HG02840 (cell line): ENCODE measurements around the gene USP34.
"Not testable (repeated sequence)": the region's sequence is repeated elsewhere in the genome, so short reads cannot be mapped to it uniquely, and the experiment has no call there.

Experiments
- ATAC-seq: cut with Tn5 transposase; IDR thresholded peaks from one replicate; pipeline ENCODE4 v1.9.1; 2021; ENCODE audit warnings: mild to moderate bottlenecking, moderate library complexity, moderate number of reproducible peaks; ENCODE audit not compliant: unreplicated experiment, low FRiP score

USP34 gene

GRCh38 chr2:61218076-61218816 lies 252.6 kb downstream of the USP34 start:
- ATAC-seq: no peak

DNA sequence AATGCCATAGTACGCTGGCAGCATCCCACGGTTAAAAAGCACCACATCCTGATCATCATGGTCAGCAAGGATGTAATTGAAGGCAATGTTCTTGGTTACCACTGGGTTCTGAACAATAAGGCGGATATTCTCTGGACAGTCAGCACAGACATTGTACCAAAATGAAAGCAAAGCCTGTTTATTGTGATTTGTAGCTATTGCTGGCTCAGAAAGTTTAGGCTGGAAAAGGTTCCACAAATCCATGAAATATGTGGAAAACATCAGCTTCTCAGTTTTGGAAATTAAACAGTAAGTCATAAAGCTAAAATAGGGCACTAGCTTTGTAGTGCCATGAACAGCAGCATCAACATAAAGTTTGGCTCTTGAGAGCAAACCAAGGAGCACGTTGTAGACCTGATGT lies 256.7 kb downstream of the USP34 start:
- no peak for ATAC-seq

DNA sequence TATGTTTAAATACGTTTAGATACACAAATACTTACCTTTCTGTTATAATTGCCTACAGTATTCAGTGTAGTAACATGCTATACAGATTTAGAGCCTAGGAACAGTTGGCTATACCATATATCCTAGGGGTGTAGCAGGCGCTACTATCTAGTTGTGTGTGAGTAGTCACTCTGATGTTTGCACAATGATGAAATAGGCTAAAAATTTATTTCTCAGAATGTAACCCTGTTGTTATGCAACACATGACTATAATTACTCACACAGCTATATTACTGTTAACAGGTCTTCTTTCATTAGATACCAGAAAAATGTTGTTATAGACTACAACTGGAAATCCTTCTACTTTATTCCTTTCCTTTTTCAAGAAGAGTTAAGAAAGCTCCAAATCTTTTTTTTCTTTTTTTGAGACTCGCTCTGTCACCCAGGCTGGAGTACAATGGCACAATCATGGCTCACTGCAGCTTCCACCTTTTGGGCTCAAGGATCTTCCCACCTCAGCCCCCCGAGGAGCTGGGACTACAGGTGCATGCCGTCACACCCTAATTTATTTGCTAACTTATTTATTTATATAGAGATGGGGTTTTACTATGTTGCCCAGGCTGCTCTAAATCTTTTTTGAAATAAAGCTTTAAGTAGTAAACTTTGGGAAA lies 260.4 kb downstream of the USP34 start:
- no peak for ATAC-seq

GRCh38 chr2:61205132-61205531 lies 265.8 kb downstream of the USP34 start:
- no peak for ATAC-seq

- ATAC-seq: no peak
Measured at GRCh38 chr2:61196671-61197070, 274.2 kb downstream of the USP34 start.

DNA sequence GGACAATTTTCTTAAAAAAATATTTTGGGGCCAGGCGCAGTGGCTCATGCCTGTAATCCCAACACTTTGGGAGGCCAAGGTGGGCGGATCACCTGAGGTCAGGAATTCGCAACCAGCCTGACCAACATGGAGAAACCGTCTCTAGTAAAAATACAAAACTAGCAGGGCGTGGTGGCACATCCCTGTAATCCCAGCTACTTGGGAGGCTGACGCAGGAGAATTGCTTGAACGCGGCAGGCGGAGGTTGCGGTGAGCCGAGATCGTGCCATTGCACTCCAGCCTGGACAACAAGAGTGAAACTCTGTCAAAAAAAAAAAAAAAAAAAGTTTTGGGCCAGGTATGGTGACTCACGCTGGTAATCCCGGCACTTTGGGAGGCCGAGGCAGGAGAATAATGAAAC lies 276.2 kb downstream of the USP34 start:
- not testable (repeated sequence) for ATAC-seq

GRCh38 chr2:61193670-61194561 lies 277.0 kb downstream of the USP34 start:
- no peak for ATAC-seq

DNA sequence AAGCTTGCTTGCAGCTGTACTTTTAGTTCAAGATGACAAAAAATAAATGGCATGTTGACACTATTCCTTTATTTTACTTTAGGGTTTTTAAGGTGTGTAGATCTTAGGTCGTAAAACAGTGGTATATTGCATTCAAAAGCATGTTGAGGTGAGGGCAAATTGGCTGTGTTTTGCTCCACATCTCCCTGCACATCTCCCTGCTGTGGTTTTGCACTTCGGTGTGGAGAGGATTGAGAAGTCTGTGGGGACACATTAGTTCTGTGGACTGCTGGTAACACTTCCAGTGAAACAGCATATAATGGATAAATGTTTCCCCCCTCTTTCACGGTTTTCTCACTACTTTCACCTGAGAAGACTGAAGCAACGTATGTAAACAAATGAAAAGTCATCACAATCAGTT lies 283.8 kb downstream of the USP34 start:
- no peak for ATAC-seq

- no peak for ATAC-seq
Measured at GRCh38 chr2:61185231-61185728, 285.6 kb downstream of the USP34 start.

DNA sequence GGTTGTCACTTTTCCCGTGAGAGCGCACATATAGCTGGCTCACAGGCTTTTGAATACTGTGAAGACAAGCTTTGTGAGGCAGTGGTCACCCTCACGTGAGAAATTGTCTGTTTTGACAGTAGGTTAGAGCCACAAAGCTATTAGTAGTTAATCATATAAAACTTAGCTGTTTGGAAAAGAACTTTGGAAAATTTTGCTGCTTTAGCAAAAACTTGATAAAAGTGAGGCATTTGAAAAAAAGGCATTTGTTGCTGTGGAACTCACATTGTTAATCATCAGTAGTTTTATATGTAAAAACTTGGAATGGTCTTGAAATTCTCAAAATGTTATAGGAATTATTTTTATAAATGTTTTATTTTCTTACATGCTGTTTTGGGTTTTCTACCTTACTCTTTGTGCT lies 286.6 kb downstream of the USP34 start:
- no peak for ATAC-seq

- ATAC-seq: no peak
Measured at GRCh38 chr2:61183795-61184194, 287.1 kb downstream of the USP34 start.

GRCh38 chr2:61182059-61182383 lies 288.9 kb downstream of the USP34 start:
- ATAC-seq: no peak

DNA sequence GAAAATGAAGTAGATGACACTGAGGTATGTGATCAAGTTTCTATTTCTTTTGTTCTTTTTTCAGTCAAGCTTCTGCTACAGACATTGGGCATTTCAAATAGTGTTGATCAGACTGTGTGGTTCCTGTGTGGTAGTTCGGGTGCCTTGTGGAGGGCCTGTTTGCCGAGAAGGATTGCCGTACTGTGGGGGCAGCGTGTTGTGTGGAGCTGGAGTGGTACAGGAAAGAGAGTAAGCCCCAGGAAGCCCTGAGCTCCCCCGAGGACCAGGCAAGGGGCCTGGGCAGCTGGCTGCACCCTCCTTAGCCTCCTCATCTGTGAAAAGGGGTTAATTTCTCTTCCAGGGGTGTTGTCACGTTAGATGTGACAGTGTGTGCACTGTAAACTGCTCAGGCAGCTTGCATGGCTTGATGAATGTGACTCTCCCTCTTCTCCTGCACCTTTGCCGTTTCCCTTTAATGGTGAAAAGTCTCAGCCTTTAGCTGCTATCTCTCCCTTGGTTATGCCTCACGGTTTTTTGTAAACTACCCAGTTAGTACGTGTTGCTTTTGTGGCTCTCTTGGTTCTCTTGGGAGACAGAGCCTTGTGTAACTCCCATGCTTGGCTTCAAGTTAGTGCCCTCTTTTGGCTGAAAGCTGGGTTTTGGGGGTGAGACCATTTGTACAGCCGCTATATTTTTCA lies 289.4 kb downstream of the USP34 start:
- no peak for ATAC-seq

- no peak for ATAC-seq
Measured at GRCh38 chr2:61180686-61181085, 290.2 kb downstream of the USP34 start.

DNA sequence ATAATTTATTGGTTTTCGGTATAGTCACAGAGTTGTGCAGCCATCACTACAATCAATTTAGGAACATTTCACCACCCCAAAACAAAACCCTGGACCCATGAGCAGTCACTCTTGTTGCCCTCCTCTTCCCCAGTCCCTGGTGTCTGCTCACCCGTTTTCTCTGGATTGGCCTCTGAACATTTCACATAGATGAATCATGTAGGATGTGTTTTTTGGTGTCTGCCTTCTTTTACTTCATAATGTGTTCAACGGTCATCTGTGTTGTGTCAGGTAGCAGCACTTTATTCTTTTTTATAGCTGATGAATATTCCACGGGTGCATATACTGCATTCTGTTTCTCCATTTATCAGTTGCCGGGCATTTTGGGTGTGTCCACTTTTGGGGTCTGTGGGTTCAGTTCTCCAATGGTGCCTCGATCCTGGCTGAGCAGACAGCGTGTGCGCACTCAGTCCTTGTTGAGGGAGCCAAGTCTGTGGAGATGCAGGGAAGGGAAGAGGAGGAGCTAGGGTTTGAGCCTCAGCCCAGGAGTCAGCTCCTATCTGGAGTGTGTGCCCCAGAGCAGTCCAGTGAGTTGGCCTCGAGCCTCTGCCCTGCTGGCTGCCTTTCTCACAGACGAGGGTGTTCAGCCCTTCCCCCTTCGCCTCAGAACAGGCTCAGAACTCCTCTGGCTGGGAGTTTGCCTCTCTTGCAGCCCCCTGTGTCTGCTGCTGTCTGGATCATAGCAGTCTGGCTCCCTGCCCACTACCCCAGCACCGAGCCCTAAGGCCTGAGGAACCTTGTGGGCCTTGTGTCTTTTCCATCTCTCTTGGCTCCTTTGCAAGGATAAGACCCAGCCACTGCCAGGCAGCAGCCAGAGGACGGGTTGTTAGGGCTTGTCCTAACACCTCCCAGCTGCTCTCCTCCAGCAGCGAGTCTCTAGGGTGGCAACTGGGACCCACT lies 290.9 kb downstream of the USP34 start:
- ATAC-seq: no peak

DNA sequence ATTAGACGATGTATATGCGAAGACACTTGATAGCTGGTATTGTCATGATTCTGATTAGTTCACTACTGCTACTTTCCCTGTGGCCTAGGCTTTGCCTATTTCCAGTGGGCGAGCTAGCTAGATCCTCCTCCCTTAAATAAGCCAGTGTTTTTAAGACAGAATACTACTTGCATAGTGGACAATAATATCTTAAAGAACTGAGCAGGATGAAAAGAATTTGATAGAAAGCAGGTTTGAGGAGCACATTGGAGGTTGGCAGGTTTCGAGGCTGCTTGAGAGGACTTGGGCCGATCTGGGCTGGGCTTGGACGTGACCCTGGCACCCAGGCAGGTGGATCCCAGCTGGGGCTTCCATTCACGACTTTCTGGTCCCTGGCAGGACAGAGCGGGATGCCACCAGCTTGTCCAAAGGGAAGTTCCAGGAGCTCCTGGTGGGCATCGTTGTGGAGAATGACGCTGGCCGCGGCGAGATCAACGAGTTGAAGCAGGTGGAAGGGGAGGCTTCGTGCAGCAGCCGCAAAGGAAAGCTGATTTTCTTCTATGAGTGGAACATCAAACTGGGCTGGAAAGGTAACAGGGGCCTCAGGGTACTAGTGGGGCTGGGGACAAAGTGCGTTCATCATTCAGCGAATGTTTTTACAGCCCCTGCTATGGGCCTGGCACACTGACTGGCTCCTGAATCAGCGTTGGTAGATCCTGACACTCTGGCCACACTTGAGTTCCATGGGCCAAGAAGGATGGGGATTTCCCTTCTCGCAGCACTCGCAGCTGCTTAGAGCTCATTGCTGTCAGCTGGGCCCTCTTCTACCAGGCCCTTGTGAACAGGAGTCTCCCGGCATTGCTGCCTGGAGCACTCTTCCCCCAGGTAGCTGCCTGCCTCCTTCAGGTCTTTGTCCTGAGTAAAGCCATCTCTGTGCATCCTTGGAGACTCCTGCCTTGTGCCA lies 292.0 kb downstream of the USP34 start:
- no peak for ATAC-seq

DNA sequence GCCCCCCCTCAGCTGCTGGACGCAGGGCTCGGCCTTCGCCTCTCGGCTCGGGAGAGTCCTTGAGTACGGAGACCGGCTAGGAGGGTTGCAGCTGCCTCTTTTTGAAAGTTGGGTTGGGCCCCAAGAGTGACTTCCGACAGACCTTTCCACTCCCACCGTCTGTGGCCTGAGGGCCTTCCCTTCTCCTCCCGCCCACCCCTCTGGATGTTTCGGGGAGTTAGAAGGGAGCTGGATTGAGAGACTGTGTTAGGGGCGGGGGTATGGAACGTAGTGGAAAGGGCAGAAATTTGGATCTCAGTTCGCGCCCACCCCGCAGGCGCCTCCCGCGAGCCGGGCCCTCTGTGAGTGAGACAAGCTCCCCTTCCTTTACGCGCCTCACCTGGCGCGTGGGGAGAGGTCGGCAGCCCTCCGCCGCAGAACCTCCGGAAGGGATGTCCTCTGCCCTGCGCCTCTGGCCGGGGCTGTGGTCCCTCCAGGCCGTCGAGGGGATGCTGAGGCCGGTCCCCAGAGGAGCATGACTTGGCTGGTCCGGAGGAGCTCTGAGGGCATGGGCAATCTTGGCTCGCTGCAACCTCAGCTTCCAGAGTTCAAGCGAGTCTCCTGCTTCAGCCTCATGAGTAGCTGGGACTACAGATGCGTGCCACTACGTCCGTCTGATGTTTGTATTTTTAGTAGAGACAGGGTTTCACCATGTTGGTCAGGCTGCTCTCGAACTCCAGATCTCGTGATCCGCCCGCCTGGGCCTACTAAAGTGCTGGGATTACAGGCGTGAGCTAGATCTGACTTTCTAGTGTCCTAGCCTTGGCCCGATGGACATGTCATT lies 292.9 kb downstream of the USP34 start:
- ATAC-seq: peak; percentile 28
